GM21717 (cell line): ENCODE results near the gene SMCO4.

Source experiments
- ATAC-seq: cut with Tn5 transposase; IDR thresholded peaks from one replicate; pipeline ENCODE4 v1.9.1; 2021; ENCODE audit warnings: mild to moderate bottlenecking, moderate library complexity; ENCODE audit not compliant: unreplicated experiment

The SMCO4 gene

GRCh38 chr11:93510196-93510873, 32.9 kb downstream of the SMCO4 start:
- no peak for ATAC-seq

DNA sequence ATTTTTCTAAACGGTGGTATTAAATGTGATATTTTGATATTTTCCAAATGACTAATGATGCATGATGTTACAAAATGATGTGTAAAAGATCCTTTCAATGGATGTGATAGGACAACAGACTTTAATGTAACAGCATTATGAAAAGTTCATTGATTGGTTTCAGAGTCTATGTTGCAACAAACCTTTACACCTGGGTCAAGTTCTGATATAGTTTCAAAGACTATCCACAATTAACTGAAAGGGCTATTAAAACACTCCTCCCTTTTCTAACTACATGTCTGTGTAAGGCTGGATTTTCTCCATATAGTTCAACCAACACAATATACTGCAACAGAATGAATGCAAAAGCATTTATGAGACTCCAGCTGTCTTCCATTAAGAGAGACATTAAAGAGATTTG, 35.7 kb downstream of the SMCO4 start:
- ATAC-seq, result no peak

GRCh38 chr11:93505703-93506102, 37.5 kb downstream of the SMCO4 start:
- no peak for ATAC-seq

- ATAC-seq, result no peak
These were observed 38.8 kb downstream of the SMCO4 start for GRCh38 chr11:93504110-93505095.

DNA sequence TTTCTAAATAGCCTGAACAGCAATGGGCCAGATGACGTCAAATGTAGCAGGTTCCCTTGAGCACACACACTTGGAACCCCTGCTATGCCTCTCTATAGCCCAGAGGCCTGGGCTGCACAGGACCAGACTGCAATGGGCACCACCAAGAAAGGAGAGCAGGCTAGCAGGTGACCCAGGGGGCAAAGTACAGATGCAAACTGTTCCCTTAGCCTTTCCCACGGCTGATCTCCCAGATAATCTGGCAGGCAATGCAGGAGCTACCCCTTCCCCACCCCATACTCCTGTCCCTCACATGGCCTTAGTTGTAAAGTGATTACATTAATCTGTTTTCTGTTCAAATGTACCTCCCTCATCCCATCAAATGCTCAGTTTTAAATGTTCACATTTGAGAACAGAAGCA, 41.3 kb downstream of the SMCO4 start:
- no peak for ATAC-seq

DNA sequence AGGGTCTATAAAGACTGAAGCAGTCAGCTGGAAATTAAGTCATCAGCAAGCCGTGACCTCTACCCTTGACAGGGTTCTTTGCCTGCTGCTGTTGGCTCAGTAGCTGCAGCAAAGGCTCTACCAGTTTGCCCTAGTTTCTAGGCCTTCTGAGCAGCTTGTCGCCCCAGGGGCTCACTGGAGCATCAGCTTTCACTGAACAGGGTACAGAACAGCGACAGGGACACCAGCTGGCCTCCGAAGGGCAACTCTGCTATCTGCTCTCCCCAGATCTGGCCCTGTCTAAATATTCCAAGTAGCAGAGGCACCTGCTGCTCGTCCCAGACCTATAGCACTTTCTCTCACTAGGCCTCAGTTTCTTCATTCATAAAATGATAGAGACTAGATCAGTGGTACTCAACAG, 42.4 kb downstream of the SMCO4 start:
- ATAC-seq, result no peak

- no peak for ATAC-seq
These were observed 44.5 kb downstream of the SMCO4 start for GRCh38 chr11:93498641-93499040.

DNA sequence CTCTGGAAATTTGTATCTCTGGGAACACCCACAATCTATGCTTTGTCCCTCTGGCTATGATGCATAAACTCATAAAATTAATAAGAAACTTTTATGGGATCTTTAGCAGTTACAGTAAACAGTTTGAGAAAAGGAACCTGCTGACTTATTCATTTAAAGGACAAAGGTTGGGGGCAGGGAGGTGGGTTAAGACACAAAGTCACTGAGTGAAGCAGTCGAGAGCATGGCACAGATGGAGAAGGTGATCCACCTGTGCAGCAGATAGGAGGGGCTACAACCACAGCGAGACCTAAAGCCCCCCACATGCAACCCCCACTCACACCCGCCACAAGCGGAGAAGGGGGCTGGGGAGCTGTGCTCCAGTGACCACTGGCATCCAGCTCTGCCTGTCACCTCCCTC, 45.0 kb downstream of the SMCO4 start:
- no peak for ATAC-seq

DNA sequence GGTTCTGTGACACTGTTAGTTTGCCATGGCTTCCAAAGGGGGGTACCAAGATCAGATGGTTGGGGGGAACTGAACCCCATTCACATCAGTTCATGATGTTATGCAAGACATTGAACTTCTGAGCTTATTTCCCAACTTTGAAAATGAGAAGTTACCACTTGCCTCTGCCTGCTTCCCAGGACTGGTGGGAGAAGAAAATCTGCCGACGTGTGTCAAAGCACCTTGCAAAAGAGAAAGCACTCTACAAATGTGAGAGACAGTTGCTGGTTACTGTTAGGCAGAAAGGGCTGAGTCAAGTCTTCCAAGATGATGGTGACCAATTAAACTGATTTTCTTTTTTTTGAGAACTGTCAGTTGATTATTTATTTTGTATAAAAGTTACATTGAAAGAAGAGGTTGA, 45.6 kb downstream of the SMCO4 start:
- ATAC-seq, result no peak

DNA sequence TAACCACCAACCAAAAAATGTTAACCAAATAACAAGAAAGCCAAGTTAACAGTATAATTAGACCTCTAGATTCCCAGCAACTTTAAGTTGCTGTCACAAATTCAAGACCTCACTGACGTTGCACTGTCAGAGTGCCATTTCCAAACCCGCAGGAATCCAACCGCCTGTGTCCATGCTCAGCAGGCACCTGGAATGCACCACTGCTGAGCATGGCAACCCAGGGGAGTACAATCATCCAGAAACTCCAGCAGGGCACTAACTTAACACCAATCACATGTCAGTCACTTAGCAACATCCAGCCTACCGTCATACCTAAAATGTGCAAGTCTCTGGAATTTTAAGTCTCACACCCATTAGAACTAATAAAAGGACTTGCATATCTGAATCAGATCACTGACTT, 48.8 kb downstream of the SMCO4 start:
- no peak for ATAC-seq

- ATAC-seq, result no peak
These were observed 49.8 kb downstream of the SMCO4 start for GRCh38 chr11:93493252-93493897.

GRCh38 chr11:93492464-93493251, 50.5 kb downstream of the SMCO4 start:
- ATAC-seq, result no peak

DNA sequence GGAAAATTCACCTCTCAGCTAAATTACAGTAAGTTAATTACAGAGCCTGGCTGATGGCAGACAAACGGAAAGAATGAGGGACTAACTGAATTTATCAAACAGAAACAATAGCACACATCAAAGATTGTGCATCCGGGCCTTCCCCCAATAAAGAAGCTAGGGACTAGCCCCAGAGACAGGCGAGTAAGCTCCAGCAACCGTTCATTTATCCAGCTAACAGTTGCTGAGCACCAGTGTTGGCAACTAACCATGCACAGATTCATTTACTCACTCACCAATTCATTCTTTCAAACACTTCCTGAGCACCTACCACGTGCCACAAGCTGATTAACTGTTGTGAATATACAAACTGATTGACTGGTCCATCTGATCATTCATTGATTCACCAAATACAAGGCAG, 51.2 kb downstream of the SMCO4 start:
- ATAC-seq, result no peak

DNA sequence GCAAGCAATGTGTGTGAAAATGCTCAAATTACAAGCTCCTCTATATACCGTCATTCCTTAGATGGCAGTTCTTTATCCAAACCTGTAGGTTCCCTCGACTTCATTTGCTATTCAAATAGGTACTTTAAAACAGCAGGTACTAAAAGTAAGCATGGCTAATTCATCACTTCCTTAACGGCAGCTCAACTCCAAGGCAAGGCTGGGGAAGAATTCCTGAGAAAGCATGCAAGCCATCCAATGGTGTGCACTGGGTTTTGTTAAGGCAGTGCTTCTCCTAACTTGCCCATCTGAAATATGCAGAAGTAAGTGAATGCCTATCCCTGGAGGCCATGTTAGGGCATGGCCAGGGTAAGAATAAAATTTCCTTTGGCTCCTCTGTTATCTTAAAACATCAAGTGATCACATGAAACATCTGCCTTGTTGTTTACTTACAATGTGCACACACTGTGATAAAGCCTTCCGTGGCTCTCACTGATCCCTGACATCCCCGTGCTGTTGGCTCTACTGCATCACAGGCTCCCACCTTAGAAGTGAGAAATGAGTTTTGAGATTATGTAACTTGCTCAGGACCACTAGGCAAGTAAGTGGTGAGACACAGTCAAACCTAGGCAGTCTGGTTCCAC, 52.1 kb downstream of the SMCO4 start:
- ATAC-seq, result no peak

DNA sequence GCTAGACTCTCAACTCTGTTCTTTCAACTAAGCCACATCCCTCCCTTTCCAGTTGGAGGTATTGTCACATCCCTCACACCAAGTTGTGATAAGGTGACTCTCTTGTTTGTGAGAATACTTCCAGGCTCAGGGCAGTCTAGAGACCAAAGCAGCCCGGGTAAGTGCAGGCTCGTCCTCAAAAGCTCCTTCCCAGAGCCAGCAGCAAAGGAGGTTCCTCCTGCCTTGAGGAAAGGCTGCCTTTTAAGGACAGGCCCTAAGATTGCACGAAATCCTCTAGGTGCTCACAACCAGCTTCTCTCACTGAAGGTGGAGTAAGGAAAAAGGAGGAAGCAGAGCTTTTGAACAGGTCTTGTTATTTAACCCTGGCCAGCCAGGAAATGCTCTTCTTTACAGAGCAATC, 53.4 kb downstream of the SMCO4 start:
- no peak for ATAC-seq

GRCh38 chr11:93487032-93487483, 56.1 kb downstream of the SMCO4 start:
- no peak for ATAC-seq

DNA sequence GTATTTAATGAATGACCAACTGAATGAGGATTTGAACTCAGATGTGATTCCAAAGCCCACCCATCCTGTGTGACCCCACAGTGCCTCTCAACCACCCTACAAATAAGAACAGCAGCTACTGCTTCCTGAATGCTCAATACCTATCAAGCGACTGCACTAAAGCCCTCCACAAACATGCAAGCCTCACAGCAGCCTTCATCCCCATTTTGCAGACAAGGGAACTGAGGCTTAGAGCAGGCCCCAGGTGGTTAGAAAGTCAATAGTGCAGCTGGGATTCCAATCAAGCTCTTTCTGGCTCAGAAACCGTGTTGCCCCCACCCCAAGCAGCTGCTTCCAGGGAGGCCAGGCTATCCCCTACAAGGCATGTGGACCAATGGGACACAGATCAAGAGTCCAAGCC, 57.2 kb downstream of the SMCO4 start:
- ATAC-seq, result no peak

- no peak for ATAC-seq
These were observed 58.5 kb downstream of the SMCO4 start for GRCh38 chr11:93484716-93485115.

GRCh38 chr11:93482556-93482955, 60.6 kb downstream of the SMCO4 start:
- no peak for ATAC-seq

- no peak for ATAC-seq
These were observed 61.5 kb downstream of the SMCO4 start for GRCh38 chr11:93481696-93482095.
